ENCODE data around the gene CLDN12. TPM values are rescaled to one million over a fixed set of nuclear protein-coding genes. Genes with fewer than 3 reads are reported as not detected.

Gene CLDN12
- total RNA-seq, 1 donor from 2014 or later: 29.0 TPM

DNA sequence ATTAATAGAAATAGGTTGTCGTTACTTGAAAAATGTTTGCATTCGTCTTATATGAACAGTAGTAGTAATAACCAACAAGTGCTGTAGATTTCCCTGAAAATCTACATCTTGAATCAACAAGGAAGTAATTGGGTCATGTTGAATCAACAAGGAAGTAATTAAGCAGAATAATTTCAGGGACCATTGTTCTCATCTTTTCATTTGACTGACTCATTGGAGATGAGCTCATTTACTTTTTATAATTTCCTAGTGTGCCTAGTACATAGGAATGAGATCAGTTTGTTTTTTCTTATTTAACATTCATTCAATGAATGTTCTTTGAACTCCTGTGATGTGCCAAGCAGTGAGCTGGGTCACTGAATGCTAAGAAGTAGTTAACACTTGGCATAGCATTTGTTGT is 8.2 kb downstream of the CLDN12 start:
- DNase-seq (ENCODE audit: low spot score): no peak
- Mint-ChIP-seq H3K27ac (ENCODE audit: unreplicated experiment) (no peak overlapping the region), H3K4me1 (ENCODE audit: unreplicated experiment) (no peaks in the 10 kb centered on the region), H3K9me3 (ENCODE audit: unreplicated experiment) (no peaks in the 10 kb centered on the region), H3K36me3 (ENCODE audit: low read depth, unreplicated experiment) (peaks cover 12% of the 10 kb centered on the region), H3K27me3 (ENCODE audit: unreplicated experiment) (no peaks in the 10 kb centered on the region), H3K4me3 (ENCODE audit: unreplicated experiment) (no peak overlapping the region)
- TF ChIP-seq, protein P1, sequence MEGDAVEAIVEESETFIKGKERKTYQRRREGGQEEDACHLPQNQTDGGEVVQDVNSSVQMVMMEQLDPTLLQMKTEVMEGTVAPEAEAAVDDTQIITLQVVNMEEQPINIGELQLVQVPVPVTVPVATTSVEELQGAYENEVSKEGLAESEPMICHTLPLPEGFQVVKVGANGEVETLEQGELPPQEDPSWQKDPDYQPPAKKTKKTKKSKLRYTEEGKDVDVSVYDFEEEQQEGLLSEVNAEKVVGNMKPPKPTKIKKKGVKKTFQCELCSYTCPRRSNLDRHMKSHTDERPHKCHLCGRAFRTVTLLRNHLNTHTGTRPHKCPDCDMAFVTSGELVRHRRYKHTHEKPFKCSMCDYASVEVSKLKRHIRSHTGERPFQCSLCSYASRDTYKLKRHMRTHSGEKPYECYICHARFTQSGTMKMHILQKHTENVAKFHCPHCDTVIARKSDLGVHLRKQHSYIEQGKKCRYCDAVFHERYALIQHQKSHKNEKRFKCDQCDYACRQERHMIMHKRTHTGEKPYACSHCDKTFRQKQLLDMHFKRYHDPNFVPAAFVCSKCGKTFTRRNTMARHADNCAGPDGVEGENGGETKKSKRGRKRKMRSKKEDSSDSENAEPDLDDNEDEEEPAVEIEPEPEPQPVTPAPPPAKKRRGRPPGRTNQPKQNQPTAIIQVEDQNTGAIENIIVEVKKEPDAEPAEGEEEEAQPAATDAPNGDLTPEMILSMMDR (IDR thresholded peaks at IDR 0.05; ENCODE audit: unreplicated experiment): no peak

DNA sequence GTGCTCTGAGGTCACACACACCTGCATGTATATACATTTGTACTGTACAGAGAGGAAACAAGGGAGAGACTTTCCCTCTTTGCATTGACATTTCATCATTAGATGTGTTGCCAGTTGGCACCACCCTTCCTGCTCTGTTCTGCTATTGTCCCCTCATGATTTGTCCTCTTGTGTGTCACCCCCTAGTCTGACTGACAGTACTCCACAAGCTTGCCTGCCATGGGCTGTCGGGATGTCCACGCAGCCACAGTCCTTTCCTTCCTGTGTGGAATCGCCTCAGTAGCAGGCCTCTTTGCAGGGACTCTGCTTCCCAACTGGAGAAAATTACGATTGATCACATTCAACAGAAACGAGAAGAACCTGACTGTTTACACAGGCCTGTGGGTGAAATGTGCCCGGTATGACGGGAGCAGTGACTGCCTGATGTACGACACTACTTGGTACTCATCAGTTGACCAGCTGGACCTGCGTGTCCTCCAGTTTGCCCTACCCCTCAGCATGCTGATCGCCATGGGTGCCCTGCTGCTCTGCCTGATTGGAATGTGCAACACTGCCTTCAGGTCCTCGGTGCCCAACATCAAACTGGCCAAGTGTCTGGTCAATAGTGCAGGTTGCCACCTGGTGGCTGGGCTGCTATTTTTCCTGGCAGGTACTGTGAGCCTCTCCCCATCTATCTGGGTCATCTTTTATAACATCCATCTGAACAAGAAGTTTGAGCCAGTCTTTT is 9.4 kb downstream of the CLDN12 start:
- peaks cover 10% of the 10 kb centered on the region for H3K36me3 Mint-ChIP-seq (ENCODE audit: low read depth, unreplicated experiment)
- no peaks in the 10 kb centered on the region for H3K27me3 Mint-ChIP-seq (ENCODE audit: unreplicated experiment)
- DNase-seq (ENCODE audit: low spot score): peak; percentile 22
- H3K4me1 Mint-ChIP-seq (ENCODE audit: unreplicated experiment): no peaks in the 10 kb centered on the region
- no peak overlapping the region for H3K27ac Mint-ChIP-seq (ENCODE audit: unreplicated experiment)
- TF ChIP-seq, protein P1 (IDR thresholded peaks at IDR 0.05; ENCODE audit: unreplicated experiment): peak; percentile 27
- no peaks in the 10 kb centered on the region for H3K9me3 Mint-ChIP-seq (ENCODE audit: unreplicated experiment)
- H3K4me3 Mint-ChIP-seq (ENCODE audit: unreplicated experiment): no peak overlapping the region

DNA sequence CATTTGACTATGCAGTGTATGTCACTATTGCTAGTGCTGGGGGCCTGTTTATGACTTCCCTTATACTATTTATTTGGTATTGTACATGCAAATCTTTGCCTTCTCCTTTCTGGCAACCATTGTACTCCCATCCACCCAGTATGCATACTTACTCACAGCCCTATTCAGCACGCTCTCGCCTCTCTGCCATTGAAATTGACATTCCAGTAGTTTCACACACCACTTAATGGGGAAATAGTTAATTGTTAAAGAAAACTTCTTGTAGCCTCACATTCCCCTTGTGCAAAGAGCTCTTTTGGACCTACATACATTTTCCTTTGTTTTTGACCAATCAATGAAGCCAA is 9.9 kb downstream of the CLDN12 start:
- Mint-ChIP-seq H3K4me1 (ENCODE audit: unreplicated experiment) (no peaks in the 10 kb centered on the region), H3K9me3 (ENCODE audit: unreplicated experiment) (no peaks in the 10 kb centered on the region), H3K27me3 (ENCODE audit: unreplicated experiment) (no peaks in the 10 kb centered on the region), H3K4me3 (ENCODE audit: unreplicated experiment) (no peak overlapping the region), H3K36me3 (ENCODE audit: low read depth, unreplicated experiment) (peaks cover 6% of the 10 kb centered on the region), H3K27ac (ENCODE audit: unreplicated experiment) (no peak overlapping the region)
- DNase-seq (ENCODE audit: low spot score): no peak
- TF ChIP-seq, protein P1 (IDR thresholded peaks at IDR 0.05; ENCODE audit: unreplicated experiment): no peak

DNA sequence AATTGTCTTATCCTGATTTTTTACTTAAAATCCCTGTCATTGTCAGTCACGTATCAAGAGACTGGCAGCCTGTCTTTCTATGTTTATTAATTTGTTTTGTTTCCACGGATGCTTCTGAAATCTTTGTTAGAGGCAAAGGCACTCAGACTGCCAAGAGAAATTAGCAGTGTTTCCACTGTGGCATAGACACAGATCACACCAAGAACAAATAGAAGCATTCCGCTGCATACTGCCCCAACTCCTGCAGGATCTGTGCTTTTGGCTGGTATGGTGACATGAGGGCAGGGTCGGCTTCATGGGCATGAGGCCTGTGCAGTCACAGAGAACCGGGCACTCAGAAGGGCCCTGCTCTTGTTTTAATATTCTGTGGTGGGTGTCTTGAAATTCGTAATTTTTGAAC is 18.4 kb downstream of the CLDN12 start:
- H3K4me3 Mint-ChIP-seq (ENCODE audit: unreplicated experiment): no peak overlapping the region
- no peak for DNase-seq (ENCODE audit: low spot score)
- peaks cover 3% of the 10 kb centered on the region for H3K27me3 Mint-ChIP-seq (ENCODE audit: unreplicated experiment)
- peaks cover 4% of the 10 kb centered on the region for H3K36me3 Mint-ChIP-seq (ENCODE audit: low read depth, unreplicated experiment)
- TF ChIP-seq, protein P1 (IDR thresholded peaks at IDR 0.05; ENCODE audit: unreplicated experiment): no peak
- H3K9me3 Mint-ChIP-seq (ENCODE audit: unreplicated experiment): no peaks in the 10 kb centered on the region
- H3K27ac Mint-ChIP-seq (ENCODE audit: unreplicated experiment): no peak overlapping the region
- H3K4me1 Mint-ChIP-seq (ENCODE audit: unreplicated experiment): no peaks in the 10 kb centered on the region

DNA sequence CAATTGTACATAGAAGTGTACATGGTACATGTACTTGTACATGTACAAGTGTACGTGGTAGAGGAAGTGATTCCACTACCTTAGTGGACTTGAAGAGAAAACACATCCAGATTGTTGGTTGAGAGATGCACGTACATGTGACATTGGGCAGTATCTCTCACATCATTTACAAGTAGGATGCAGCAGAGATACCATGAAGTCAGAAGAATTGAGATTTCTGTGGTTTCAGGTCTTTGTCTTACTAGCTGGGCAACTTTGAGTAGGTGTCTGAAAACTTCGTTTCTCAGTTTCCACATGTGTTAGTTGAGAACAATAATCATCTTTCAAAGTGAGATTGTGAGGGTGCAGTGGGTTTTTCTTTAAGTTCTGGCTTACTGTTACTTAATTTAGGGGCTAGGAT is 21.5 kb downstream of the CLDN12 start:
- no peaks in the 10 kb centered on the region for H3K4me1 Mint-ChIP-seq (ENCODE audit: unreplicated experiment)
- TF ChIP-seq, protein P1 (IDR thresholded peaks at IDR 0.05; ENCODE audit: unreplicated experiment): no peak
- H3K4me3 Mint-ChIP-seq (ENCODE audit: unreplicated experiment): no peak overlapping the region
- H3K27ac Mint-ChIP-seq (ENCODE audit: unreplicated experiment): no peak overlapping the region
- H3K27me3 Mint-ChIP-seq (ENCODE audit: unreplicated experiment): peaks cover 3% of the 10 kb centered on the region
- no peaks in the 10 kb centered on the region for H3K9me3 Mint-ChIP-seq (ENCODE audit: unreplicated experiment)
- peaks cover 4% of the 10 kb centered on the region for H3K36me3 Mint-ChIP-seq (ENCODE audit: low read depth, unreplicated experiment)
- DNase-seq (ENCODE audit: low spot score): no peak
